ENCODE data around the gene SYT8.

DNA sequence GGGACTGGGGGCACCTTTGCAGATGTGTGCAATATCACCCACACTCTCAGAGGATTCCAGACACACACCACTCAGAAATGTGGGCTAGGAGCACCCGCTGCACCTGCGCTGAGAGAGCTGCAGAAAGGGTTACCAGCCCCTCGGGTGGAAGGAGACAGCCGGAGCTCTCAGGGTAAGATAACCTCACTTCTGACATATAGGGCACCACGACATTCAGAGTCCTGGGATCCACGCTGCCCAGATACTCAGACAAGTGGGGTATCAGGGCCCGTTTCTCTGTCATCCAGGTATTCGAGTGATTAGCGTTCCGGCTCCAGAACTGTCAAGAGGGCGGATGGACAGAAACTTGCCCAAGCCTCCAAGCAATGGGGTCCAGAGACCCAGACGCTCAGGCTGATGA lies 6.2 kb upstream of the SYT8 start:
- TF ChIP-seq POLR2AphosphoS5 (IDR thresholded peaks at IDR 0.05): no peak
- TF ChIP-seq, protein P1, sequence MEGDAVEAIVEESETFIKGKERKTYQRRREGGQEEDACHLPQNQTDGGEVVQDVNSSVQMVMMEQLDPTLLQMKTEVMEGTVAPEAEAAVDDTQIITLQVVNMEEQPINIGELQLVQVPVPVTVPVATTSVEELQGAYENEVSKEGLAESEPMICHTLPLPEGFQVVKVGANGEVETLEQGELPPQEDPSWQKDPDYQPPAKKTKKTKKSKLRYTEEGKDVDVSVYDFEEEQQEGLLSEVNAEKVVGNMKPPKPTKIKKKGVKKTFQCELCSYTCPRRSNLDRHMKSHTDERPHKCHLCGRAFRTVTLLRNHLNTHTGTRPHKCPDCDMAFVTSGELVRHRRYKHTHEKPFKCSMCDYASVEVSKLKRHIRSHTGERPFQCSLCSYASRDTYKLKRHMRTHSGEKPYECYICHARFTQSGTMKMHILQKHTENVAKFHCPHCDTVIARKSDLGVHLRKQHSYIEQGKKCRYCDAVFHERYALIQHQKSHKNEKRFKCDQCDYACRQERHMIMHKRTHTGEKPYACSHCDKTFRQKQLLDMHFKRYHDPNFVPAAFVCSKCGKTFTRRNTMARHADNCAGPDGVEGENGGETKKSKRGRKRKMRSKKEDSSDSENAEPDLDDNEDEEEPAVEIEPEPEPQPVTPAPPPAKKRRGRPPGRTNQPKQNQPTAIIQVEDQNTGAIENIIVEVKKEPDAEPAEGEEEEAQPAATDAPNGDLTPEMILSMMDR (IDR thresholded peaks at IDR 0.05): no peak
- no peak for TF ChIP-seq POLR2A (IDR thresholded peaks at IDR 0.05)

Data from breast epithelium (tissue), 3 donors.